HEK293 (cell line): ENCODE results near the gene TMEM123.

Experiments
- CTCF ChIA-PET: fragments of 350-600 bp; formaldehyde crosslinking; extraction: SDS; loops from one replicate; lab custom pipeline; 2021; ENCODE audit warnings: antibody characterized with exemption; lab: Yijun Ruan, JAX
- POLR2A ChIA-PET: fragments of 300-600 bp; formaldehyde crosslinking; extraction: SDS; loops from one replicate; lab custom pipeline; 2020; ENCODE audit warnings: antibody characterized with exemption, inconsistent platforms; lab: Yijun Ruan, JAX
- H3K27ac ChIP-seq: fragments of 200-500 bp; sonication (Bioruptor generic); 2 replicates; pipeline ENCODE4 v1.5.1; 2014; ENCODE audit warnings: low read depth, low read length, control low read depth, inconsistent platforms; ENCODE audit errors: extremely low read depth
- H3K36me3 ChIP-seq, 2 experiments: fragments of 200-500 bp in 1 of 2; sonication (Bioruptor generic) in 1 of 2; 1 replicate in 1 of 2; 2 replicates in 1 of 2; pipeline ENCODE4 v1.5.1; 2014 to 2017; ENCODE audit warnings: inconsistent platforms in 2 of 2, low read length in 2 of 2; ENCODE audit not compliant: control insufficient read depth in 2 of 2, insufficient read depth in 1 of 2
- H3K4me1 ChIP-seq: fragments of 200-500 bp; sonication (Bioruptor generic); 2 replicates; pipeline ENCODE4 v1.5.1; 2014; ENCODE audit warnings: mild to moderate bottlenecking, low read length, inconsistent platforms; ENCODE audit not compliant: control insufficient read depth, insufficient read depth
- H3K4me3 ChIP-seq: 2 replicates; pipeline ENCODE4 v1.5.1; 2011; ENCODE audit warnings: low read depth, mild to moderate bottlenecking, control low read depth, low read length, moderate library complexity
- H3K9me3 ChIP-seq: fragments of 200-500 bp; sonication (Bioruptor generic); 2 replicates; pipeline ENCODE4 v1.5.1; 2014; ENCODE audit warnings: low read depth, low read length, inconsistent platforms; ENCODE audit not compliant: control insufficient read depth, insufficient read depth
- IKZF3 ChIP-seq: fragments of 450-650 bp; IDR thresholded peaks from 2 replicates; pipeline ENCODE4 v1.5.0; 2018; ENCODE audit warnings: missing biosample characterization, mild to moderate bottlenecking, missing genetic modification characterization, moderate library complexity
- OSR2 ChIP-seq: fragments of 450-650 bp; formaldehyde crosslinking; IDR thresholded peaks from 2 replicates; pipeline ENCODE4 v1.5.1; 2016; ENCODE audit warnings: missing biosample characterization, missing genetic modification characterization
- PRDM1 ChIP-seq: fragments of 450-650 bp; formaldehyde crosslinking; IDR thresholded peaks from 2 replicates; pipeline ENCODE4; 2016; ENCODE audit warnings: missing biosample characterization, missing genetic modification characterization
- PRDM10 ChIP-seq: fragments of 450-650 bp; formaldehyde crosslinking; IDR thresholded peaks from 2 replicates; pipeline ENCODE4 v1.5.1; 2016; ENCODE audit warnings: missing biosample characterization, missing genetic modification characterization
- REST ChIP-seq: fragments of 450-650 bp; formaldehyde crosslinking; IDR thresholded peaks from 2 replicates; pipeline ENCODE4 v1.5.1; 2016; ENCODE audit warnings: missing biosample characterization, missing genetic modification characterization
- TCF7L2 ChIP-seq: IDR thresholded peaks from 2 replicates; pipeline ENCODE4 v1.6.1; 2011; ENCODE audit warnings: low read depth, mild to moderate bottlenecking, inconsistent platforms, low read length, moderate library complexity, borderline replicate concordance
- YY1 ChIP-seq: fragments of 450-650 bp; formaldehyde crosslinking; IDR thresholded peaks from 2 replicates; pipeline ENCODE4 v1.5.1; 2018; ENCODE audit warnings: missing biosample characterization, missing genetic modification characterization
- ZBTB6 ChIP-seq: fragments of 450-650 bp; formaldehyde crosslinking; IDR thresholded peaks from 2 replicates; pipeline ENCODE4 v1.5.1; 2017; ENCODE audit warnings: missing biosample characterization, missing genetic modification characterization
- ZBTB7A ChIP-seq: fragments of 450-650 bp; formaldehyde crosslinking; IDR thresholded peaks from 2 replicates; pipeline ENCODE4 v1.5.1; 2016; ENCODE audit warnings: low read depth, missing biosample characterization, missing genetic modification characterization
- ZFHX2 ChIP-seq: fragments of 450-650 bp; formaldehyde crosslinking; conservative IDR thresholded peaks from 2 replicates; pipeline ENCODE4 v1.5.1; 2016; ENCODE audit warnings: missing biosample characterization, missing genetic modification characterization
- ZNF155 ChIP-seq: fragments of 450-650 bp; formaldehyde crosslinking; IDR thresholded peaks from 2 replicates; pipeline ENCODE4 v1.5.1; 2016; ENCODE audit warnings: missing biosample characterization, missing genetic modification characterization
- ZNF202 ChIP-seq: fragments of 450-650 bp; formaldehyde crosslinking; IDR thresholded peaks from 2 replicates; pipeline ENCODE4 v1.5.1; 2016; ENCODE audit warnings: missing biosample characterization, missing genetic modification characterization, borderline replicate concordance
- ZNF221 ChIP-seq: fragments of 450-650 bp; formaldehyde crosslinking; IDR thresholded peaks from 2 replicates; pipeline ENCODE4 v1.5.1; 2017; ENCODE audit warnings: missing biosample characterization, missing genetic modification characterization, borderline replicate concordance
- ZNF292 ChIP-seq: fragments of 450-650 bp; formaldehyde crosslinking; IDR thresholded peaks from 2 replicates; pipeline ENCODE4 v1.5.1; 2016; ENCODE audit warnings: low read depth, missing biosample characterization, missing genetic modification characterization, borderline replicate concordance
- ZNF354C ChIP-seq: fragments of 450-650 bp; formaldehyde crosslinking; IDR thresholded peaks from 2 replicates; pipeline ENCODE4 v1.5.1; 2016; ENCODE audit warnings: missing biosample characterization, missing genetic modification characterization, low read depth, borderline replicate concordance
- ZNF423 ChIP-seq: fragments of 450-650 bp; formaldehyde crosslinking; IDR thresholded peaks from 2 replicates; pipeline ENCODE4 v1.5.1; 2016; ENCODE audit warnings: missing biosample characterization, missing genetic modification characterization
- ZNF548 ChIP-seq: fragments of 450-650 bp; formaldehyde crosslinking; IDR thresholded peaks from 2 replicates; pipeline ENCODE4 v1.5.1; 2016; ENCODE audit warnings: missing biosample characterization, missing genetic modification characterization
- ZNF596 ChIP-seq: fragments of 450-650 bp; IDR thresholded peaks from 2 replicates; pipeline ENCODE4 v1.5.0; 2018; ENCODE audit warnings: missing biosample characterization, mild to moderate bottlenecking, missing genetic modification characterization, moderate library complexity
- ZNF623 ChIP-seq: fragments of 450-650 bp; formaldehyde crosslinking; IDR thresholded peaks from 2 replicates; pipeline ENCODE4 v1.5.1; 2016; ENCODE audit warnings: missing biosample characterization, missing genetic modification characterization
- ZNF660 ChIP-seq: fragments of 450-650 bp; IDR thresholded peaks from 2 replicates; pipeline ENCODE4 v1.5.1; 2018; ENCODE audit warnings: missing biosample characterization, mild to moderate bottlenecking, missing genetic modification characterization
- ZNF664 ChIP-seq: fragments of 450-650 bp; formaldehyde crosslinking; IDR thresholded peaks from 2 replicates; pipeline ENCODE4 v1.5.1; 2016; ENCODE audit warnings: missing biosample characterization, missing genetic modification characterization
- ZNF707 ChIP-seq: fragments of 450-650 bp; formaldehyde crosslinking; IDR thresholded peaks from 2 replicates; pipeline ENCODE4 v1.5.1; 2016; ENCODE audit warnings: missing biosample characterization, missing genetic modification characterization

Gene TMEM123

GRCh38 chr11:102419181-102419580 is 33.4 kb downstream of the TMEM123 start:
- Histone ChIP-seq H3K36me3 (peaks cover 0 to 6% of the 10 kb centered on the region in 2 experiments; a peak in 1 of 3 replicates), H3K9me3 (no peaks in the 10 kb centered on the region), H3K27ac (no peak overlapping the region), H3K4me1 (no peaks in the 10 kb centered on the region), H3K4me3 (no peak overlapping the region)
- ChIA-PET CTCF (no interaction called here), POLR2A (no interaction called here)
- TF ChIP-seq TCF7L2 (no peak), REST (tag by site-specific recombination) (no peak), ZNF623 (tag by site-specific recombination) (no peak), ZBTB7A (tag by site-specific recombination) (no peak), ZNF596 (tag by site-specific recombination) (no peak), ZNF221 (tag by site-specific recombination) (no peak), ZNF548 (no peak), ZNF202 (tag by site-specific recombination) (no peak), ZNF354C (tag by site-specific recombination) (no peak), ZBTB6 (tag by site-specific recombination) (no peak), ZNF664 (tag by site-specific recombination) (no peak), IKZF3 (tag by site-specific recombination) (no peak), ZNF423 (tag by site-specific recombination) (no peak), ZNF155 (no peak), ZNF292 (no peak), YY1 (tag by site-specific recombination) (no peak), ZNF707 (tag by site-specific recombination) (no peak), PRDM10 (no peak)

- POLR2A ChIA-PET = no interaction called here
These were observed 35.6 kb downstream of the TMEM123 start for GRCh38 chr11:102416976-102417375.

More at GRCh38 chr11:102416976-102417375, 35.6 kb downstream of the TMEM123 start:
- Histone ChIP-seq H3K27ac (no peak overlapping the region), H3K4me1 (no peaks in the 10 kb centered on the region), H3K4me3 (no peak overlapping the region)
- CTCF ChIA-PET = interaction anchor here (1.1 kb wide), 2 partner anchors 27 to 75 kb away, joined by 4 read pairs; no protein-coding TSS in a partner anchor
- no peak for TF ChIP-seq OSR2
- no peak for TF ChIP-seq ZNF660
- no peak for TF ChIP-seq ZFHX2 (tag by site-specific recombination)
- TF ChIP-seq PRDM1 (tag by site-specific recombination) = peak; percentile 38; the same call in 1 of the 2 replicates
- TF ChIP-seq, all 188 proteins: peak for 1
- H3K9me3 ChIP-seq = no peaks in the 10 kb centered on the region
- H3K36me3 ChIP-seq = peaks cover 0 to 6% of the 10 kb centered on the region in 2 experiments; a peak in 1 of 3 replicates
